ENCODE measurements around the gene ACACA.

The ACACA gene

GRCh38 chr17:37292429-37293139 is 114.1 kb downstream of the ACACA start:
- Histone ChIP-seq H3K36me3 (ENCODE audit: control insufficient read depth in 2 of 2, insufficient read depth in 2 of 2, low read length in 2 of 2) (no peaks in the 10 kb centered on the region), H3K9ac (ENCODE audit: low read length in 2 of 2) (no peak overlapping the region), H3K27ac (ENCODE audit: low read length) (no peak overlapping the region), H3K4me3 (ENCODE audit: low read length in 2 of 2) (no peak overlapping the region), H3K9me3 (ENCODE audit: control insufficient read depth in 2 of 2, low read length in 2 of 2) (no peaks in the 10 kb centered on the region), H3K4me1 (ENCODE audit: control insufficient read depth, insufficient read depth, low read length) (no peaks in the 10 kb centered on the region), H3K27me3 (ENCODE audit: control insufficient read depth in 1 of 2, insufficient read depth in 2 of 2, low read length in 2 of 2) (no peaks in the 10 kb centered on the region)

- no peaks in the 10 kb centered on the region for H3K9me3 ChIP-seq (ENCODE audit: control insufficient read depth in 2 of 2, low read length in 2 of 2)
- H3K9ac ChIP-seq (ENCODE audit: low read length in 2 of 2) = no peak overlapping the region
- H3K27me3 ChIP-seq (ENCODE audit: control insufficient read depth in 1 of 2, insufficient read depth in 2 of 2, low read length in 2 of 2) = no peaks in the 10 kb centered on the region
- H3K27ac ChIP-seq (ENCODE audit: low read length) = no peak overlapping the region
- no peaks in the 10 kb centered on the region for H3K36me3 ChIP-seq (ENCODE audit: control insufficient read depth in 2 of 2, insufficient read depth in 2 of 2, low read length in 2 of 2)
- no peak overlapping the region for H3K4me3 ChIP-seq (ENCODE audit: low read length in 2 of 2)
- no peaks in the 10 kb centered on the region for H3K4me1 ChIP-seq (ENCODE audit: control insufficient read depth, insufficient read depth, low read length)
Observed at GRCh38 chr17:37291351-37291750, 115.3 kb downstream of the ACACA start.

- H3K9ac ChIP-seq (ENCODE audit: low read length in 2 of 2) = no peak overlapping the region
- H3K4me1 ChIP-seq (ENCODE audit: control insufficient read depth, insufficient read depth, low read length) = no peaks in the 10 kb centered on the region
- peaks cover 3 to 4% of the 10 kb centered on the region in 2 donors for H3K36me3 ChIP-seq (ENCODE audit: control insufficient read depth in 2 of 2, insufficient read depth in 2 of 2, low read length in 2 of 2)
- no peaks in the 10 kb centered on the region for H3K27me3 ChIP-seq (ENCODE audit: control insufficient read depth in 1 of 2, insufficient read depth in 2 of 2, low read length in 2 of 2)
- H3K27ac ChIP-seq (ENCODE audit: low read length) = no peak overlapping the region
- H3K4me3 ChIP-seq (ENCODE audit: low read length in 2 of 2) = no peak overlapping the region
- H3K9me3 ChIP-seq (ENCODE audit: control insufficient read depth in 2 of 2, low read length in 2 of 2) = no peaks in the 10 kb centered on the region
Observed at GRCh38 chr17:37286430-37286829, 120.2 kb downstream of the ACACA start.

- Histone ChIP-seq H3K36me3 (ENCODE audit: control insufficient read depth in 2 of 2, insufficient read depth in 2 of 2, low read length in 2 of 2) (peaks cover 3 to 4% of the 10 kb centered on the region in 2 donors), H3K4me1 (ENCODE audit: control insufficient read depth, insufficient read depth, low read length) (no peaks in the 10 kb centered on the region), H3K27ac (ENCODE audit: low read length) (no peak overlapping the region), H3K9me3 (ENCODE audit: control insufficient read depth in 2 of 2, low read length in 2 of 2) (no peaks in the 10 kb centered on the region), H3K9ac (ENCODE audit: low read length in 2 of 2) (no peak overlapping the region), H3K4me3 (ENCODE audit: low read length in 2 of 2) (no peak overlapping the region), H3K27me3 (ENCODE audit: control insufficient read depth in 1 of 2, insufficient read depth in 2 of 2, low read length in 2 of 2) (no peaks in the 10 kb centered on the region)
Observed at GRCh38 chr17:37284191-37284590, 122.4 kb downstream of the ACACA start.

GRCh38 chr17:37283414-37283961 is 123.1 kb downstream of the ACACA start:
- H3K9me3 ChIP-seq (ENCODE audit: control insufficient read depth in 2 of 2, low read length in 2 of 2) = no peaks in the 10 kb centered on the region
- no peak overlapping the region for H3K4me3 ChIP-seq (ENCODE audit: low read length in 2 of 2)
- no peaks in the 10 kb centered on the region for H3K4me1 ChIP-seq (ENCODE audit: control insufficient read depth, insufficient read depth, low read length)
- no peak overlapping the region for H3K9ac ChIP-seq (ENCODE audit: low read length in 2 of 2)
- H3K36me3 ChIP-seq (ENCODE audit: control insufficient read depth in 2 of 2, insufficient read depth in 2 of 2, low read length in 2 of 2) = peaks cover 3 to 4% of the 10 kb centered on the region in 2 donors
- H3K27ac ChIP-seq (ENCODE audit: low read length) = no peak overlapping the region
- H3K27me3 ChIP-seq (ENCODE audit: control insufficient read depth in 1 of 2, insufficient read depth in 2 of 2, low read length in 2 of 2) = no peaks in the 10 kb centered on the region

- H3K36me3 ChIP-seq (ENCODE audit: control insufficient read depth in 2 of 2, insufficient read depth in 2 of 2, low read length in 2 of 2) = peaks cover 3 to 4% of the 10 kb centered on the region in 2 donors
Observed at GRCh38 chr17:37280841-37281240, 125.8 kb downstream of the ACACA start.

GRCh38 chr17:37278247-37278894 is 128.3 kb downstream of the ACACA start:
- Histone ChIP-seq H3K27ac (ENCODE audit: low read length) (no peak overlapping the region), H3K9ac (ENCODE audit: low read length in 2 of 2) (no peak overlapping the region), H3K4me1 (ENCODE audit: control insufficient read depth, insufficient read depth, low read length) (no peaks in the 10 kb centered on the region), H3K36me3 (ENCODE audit: control insufficient read depth in 2 of 2, insufficient read depth in 2 of 2, low read length in 2 of 2) (peaks cover 3 to 4% of the 10 kb centered on the region in 2 donors), H3K27me3 (ENCODE audit: control insufficient read depth in 1 of 2, insufficient read depth in 2 of 2, low read length in 2 of 2) (no peaks in the 10 kb centered on the region), H3K9me3 (ENCODE audit: control insufficient read depth in 2 of 2, low read length in 2 of 2) (no peaks in the 10 kb centered on the region), H3K4me3 (ENCODE audit: low read length in 2 of 2) (no peak overlapping the region)

More at GRCh38 chr17:37280841-37281240, 125.8 kb downstream of the ACACA start:
- Histone ChIP-seq H3K4me1 (ENCODE audit: control insufficient read depth, insufficient read depth, low read length) (no peaks in the 10 kb centered on the region), H3K27ac (ENCODE audit: low read length) (no peak overlapping the region), H3K9ac (ENCODE audit: low read length in 2 of 2) (no peak overlapping the region), H3K9me3 (ENCODE audit: control insufficient read depth in 2 of 2, low read length in 2 of 2) (no peaks in the 10 kb centered on the region), H3K27me3 (ENCODE audit: control insufficient read depth in 1 of 2, insufficient read depth in 2 of 2, low read length in 2 of 2) (no peaks in the 10 kb centered on the region), H3K4me3 (ENCODE audit: low read length in 2 of 2) (no peak overlapping the region)

- Histone ChIP-seq H3K4me1 (ENCODE audit: control insufficient read depth, insufficient read depth, low read length) (no peaks in the 10 kb centered on the region), H3K36me3 (ENCODE audit: control insufficient read depth in 2 of 2, insufficient read depth in 2 of 2, low read length in 2 of 2) (no peaks in the 10 kb centered on the region), H3K9me3 (ENCODE audit: control insufficient read depth in 2 of 2, low read length in 2 of 2) (no peaks in the 10 kb centered on the region), H3K27ac (ENCODE audit: low read length) (no peak overlapping the region), H3K4me3 (ENCODE audit: low read length in 2 of 2) (no peak overlapping the region), H3K27me3 (ENCODE audit: control insufficient read depth in 1 of 2, insufficient read depth in 2 of 2, low read length in 2 of 2) (no peaks in the 10 kb centered on the region), H3K9ac (ENCODE audit: low read length in 2 of 2) (no peak overlapping the region)
Observed at GRCh38 chr17:37276475-37276874, 130.2 kb downstream of the ACACA start.

GRCh38 chr17:37274461-37274860 is 132.2 kb downstream of the ACACA start:
- no peak overlapping the region for H3K9ac ChIP-seq (ENCODE audit: low read length in 2 of 2)
- no peak overlapping the region for H3K27ac ChIP-seq (ENCODE audit: low read length)
- no peaks in the 10 kb centered on the region for H3K27me3 ChIP-seq (ENCODE audit: control insufficient read depth in 1 of 2, insufficient read depth in 2 of 2, low read length in 2 of 2)
- H3K4me1 ChIP-seq (ENCODE audit: control insufficient read depth, insufficient read depth, low read length) = no peaks in the 10 kb centered on the region
- no peaks in the 10 kb centered on the region for H3K9me3 ChIP-seq (ENCODE audit: control insufficient read depth in 2 of 2, low read length in 2 of 2)
- H3K4me3 ChIP-seq (ENCODE audit: low read length in 2 of 2) = no peak overlapping the region
- H3K36me3 ChIP-seq (ENCODE audit: control insufficient read depth in 2 of 2, insufficient read depth in 2 of 2, low read length in 2 of 2) = peaks cover 0 to 3% of the 10 kb centered on the region in 2 donors

GRCh38 chr17:37273409-37274051 is 133.1 kb downstream of the ACACA start:
- no peak overlapping the region for H3K4me3 ChIP-seq (ENCODE audit: low read length in 2 of 2)
- no peak overlapping the region for H3K27ac ChIP-seq (ENCODE audit: low read length)
- H3K4me1 ChIP-seq (ENCODE audit: control insufficient read depth, insufficient read depth, low read length) = no peaks in the 10 kb centered on the region
- H3K9me3 ChIP-seq (ENCODE audit: control insufficient read depth in 2 of 2, low read length in 2 of 2) = no peaks in the 10 kb centered on the region
- H3K9ac ChIP-seq (ENCODE audit: low read length in 2 of 2) = no peak overlapping the region
- H3K36me3 ChIP-seq (ENCODE audit: control insufficient read depth in 2 of 2, insufficient read depth in 2 of 2, low read length in 2 of 2) = peaks cover 0 to 3% of the 10 kb centered on the region in 2 donors
- H3K27me3 ChIP-seq (ENCODE audit: control insufficient read depth in 1 of 2, insufficient read depth in 2 of 2, low read length in 2 of 2) = no peaks in the 10 kb centered on the region
